Effector memory CD4-positive, alpha-beta T cell (primary cell): ENCODE results near the gene SCRT2.

Experiments used
- DNase-seq, 3 donors: peaks; one replicate each; pipeline ENCODE4 v3.0.0-alpha.2; 2020
- H3K27ac ChIP-seq: 2 replicates; pipeline ENCODE4 v1.7.0; 2013; ENCODE audit warnings: mild to moderate bottlenecking, low read length, moderate library complexity; ENCODE audit not compliant: insufficient read depth, poor library complexity, severe bottlenecking
- H3K27me3 ChIP-seq: replicated peaks from 2 replicates; pipeline ENCODE4 v1.7.0; 2013; ENCODE audit warnings: mild to moderate bottlenecking, low read length; ENCODE audit not compliant: insufficient read depth, control insufficient read depth, poor library complexity, severe bottlenecking
- H3K36me3 ChIP-seq: 2 replicates; pipeline ENCODE4 v1.7.0; 2013; ENCODE audit warnings: mild to moderate bottlenecking, low read length, moderate library complexity; ENCODE audit not compliant: control insufficient read depth, insufficient read depth
- H3K4me1 ChIP-seq: 2 replicates; pipeline ENCODE4 v1.7.0; 2013; ENCODE audit warnings: low read length, mild to moderate bottlenecking; ENCODE audit not compliant: control insufficient read depth, insufficient read depth, poor library complexity, severe bottlenecking
- H3K4me3 ChIP-seq: 2 replicates; pipeline ENCODE4 v1.7.0; 2013; ENCODE audit warnings: low read length, low read depth, mild to moderate bottlenecking; ENCODE audit not compliant: insufficient read depth, poor library complexity, severe bottlenecking
- H3K9me3 ChIP-seq: 2 replicates; pipeline ENCODE4 v1.7.0; 2013; ENCODE audit warnings: mild to moderate bottlenecking, low read length, moderate library complexity; ENCODE audit not compliant: control insufficient read depth

SCRT2 gene

DNA sequence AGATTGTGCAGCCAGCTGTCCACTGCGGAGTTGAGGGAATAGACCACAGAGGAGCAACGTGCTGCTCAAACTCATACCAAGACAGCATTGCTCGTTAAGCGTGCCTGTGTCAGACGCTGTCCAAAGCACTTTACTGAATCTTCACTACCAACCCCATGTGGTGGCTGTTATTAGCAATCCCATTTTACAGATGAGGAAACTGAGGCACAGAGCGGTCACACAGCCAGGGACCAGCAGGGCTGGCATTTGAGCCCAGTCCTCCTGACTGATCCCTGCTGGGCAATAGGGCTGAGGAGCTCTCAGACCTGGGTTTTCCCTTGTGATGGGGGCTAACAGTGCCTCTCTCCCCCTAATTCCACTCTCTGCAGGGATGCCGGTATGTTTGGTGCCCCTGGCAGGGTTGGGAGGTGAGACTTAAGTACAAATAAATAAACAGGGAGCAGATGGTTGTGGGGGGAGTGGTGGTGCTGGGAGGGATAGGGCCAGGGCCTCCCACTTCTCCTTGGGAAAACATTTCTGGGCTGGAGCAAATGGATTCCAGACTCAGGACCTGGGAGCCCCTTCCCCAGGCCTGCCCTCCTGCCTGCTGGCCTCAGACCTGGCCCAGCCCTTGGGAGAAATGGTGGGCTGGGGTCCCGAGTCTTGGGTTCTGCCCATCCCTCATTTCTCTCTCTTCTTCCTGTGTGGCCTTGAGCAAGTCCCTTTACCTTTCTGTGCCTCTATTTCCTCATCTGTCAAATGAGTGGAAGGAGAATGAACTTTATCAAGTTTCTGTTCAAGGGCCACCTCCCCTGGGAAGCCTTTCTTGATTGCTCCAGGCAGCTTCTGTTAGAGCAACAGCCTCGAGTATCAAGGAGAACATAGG, 40.3 kb downstream of the SCRT2 start:
- H3K4me1 ChIP-seq: no peaks in the 10 kb centered on the region
- H3K27me3 ChIP-seq: no peaks in the 10 kb centered on the region
- no peak overlapping the region for H3K4me3 ChIP-seq
- no peak for DNase-seq
- no peaks in the 10 kb centered on the region for H3K36me3 ChIP-seq
- no peak overlapping the region for H3K27ac ChIP-seq
- no peaks in the 10 kb centered on the region for H3K9me3 ChIP-seq

DNA sequence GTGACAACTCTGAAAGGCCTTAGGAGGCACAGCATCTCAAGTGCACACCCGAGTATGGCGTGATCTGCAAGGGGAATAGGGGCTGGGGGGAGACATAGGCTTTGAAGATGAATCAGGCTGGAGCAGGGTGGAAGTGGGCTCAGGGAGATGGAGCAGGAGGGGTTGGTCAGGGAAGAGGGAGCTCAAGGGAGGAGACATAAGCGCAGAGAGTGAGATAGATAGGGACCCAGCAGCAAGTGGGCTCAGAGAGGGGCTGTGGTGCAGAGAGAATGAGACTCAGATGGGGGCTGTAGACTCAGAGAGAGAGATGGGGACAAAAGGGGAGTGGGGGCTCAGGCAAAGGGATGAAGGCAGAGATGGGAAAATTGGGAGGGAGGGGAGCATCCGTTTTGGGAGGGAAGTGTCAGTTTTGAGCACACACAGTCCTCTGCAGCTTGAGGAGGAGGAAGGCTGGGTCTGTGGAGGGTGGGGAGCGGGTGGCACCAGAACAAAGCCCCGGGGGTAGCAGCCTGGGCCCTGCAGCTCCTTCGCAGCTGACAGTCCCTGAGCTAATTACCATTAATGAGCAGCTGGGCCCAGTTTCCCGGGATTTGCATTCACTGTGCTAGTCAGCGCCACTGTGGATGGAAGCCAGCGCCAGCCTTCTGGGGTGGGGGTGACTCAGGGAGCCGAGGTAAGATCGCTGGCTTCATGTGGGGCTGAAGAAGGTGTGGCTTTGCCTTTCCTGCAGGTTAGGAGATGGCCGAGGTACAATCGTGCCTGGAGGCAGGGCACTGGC, 41.3 kb downstream of the SCRT2 start:
- no peak for DNase-seq
- Histone ChIP-seq H3K27me3 (no peaks in the 10 kb centered on the region), H3K27ac (no peak overlapping the region)

DNA sequence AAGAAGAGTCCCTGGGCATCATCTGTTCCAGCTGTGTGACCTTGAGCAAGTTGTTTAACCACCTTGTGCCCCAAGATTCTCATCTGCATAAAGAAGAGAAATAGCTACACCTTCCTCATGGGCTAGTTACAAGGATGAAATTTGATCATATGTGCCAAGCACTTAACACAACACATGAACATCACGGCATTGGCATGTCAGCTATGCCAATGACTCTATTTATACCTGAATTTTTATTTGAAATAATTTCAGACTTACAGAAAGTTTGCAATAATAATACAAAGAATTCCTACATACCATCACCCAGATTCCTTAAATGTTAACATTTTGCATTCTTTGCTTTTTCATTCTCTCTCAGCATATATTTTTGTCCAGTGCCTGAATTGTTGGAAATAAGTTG, 44.5 kb downstream of the SCRT2 start:
- Histone ChIP-seq H3K36me3 (no peaks in the 10 kb centered on the region), H3K27ac (no peak overlapping the region), H3K4me3 (no peak overlapping the region), H3K27me3 (no peaks in the 10 kb centered on the region), H3K4me1 (no peaks in the 10 kb centered on the region), H3K9me3 (no peaks in the 10 kb centered on the region)
- no peak for DNase-seq

More for the DNA sequence above, 41.3 kb downstream of the SCRT2 start:
- no peaks in the 10 kb centered on the region for H3K9me3 ChIP-seq
- no peaks in the 10 kb centered on the region for H3K36me3 ChIP-seq
- no peak overlapping the region for H3K4me3 ChIP-seq
- no peaks in the 10 kb centered on the region for H3K4me1 ChIP-seq

DNA sequence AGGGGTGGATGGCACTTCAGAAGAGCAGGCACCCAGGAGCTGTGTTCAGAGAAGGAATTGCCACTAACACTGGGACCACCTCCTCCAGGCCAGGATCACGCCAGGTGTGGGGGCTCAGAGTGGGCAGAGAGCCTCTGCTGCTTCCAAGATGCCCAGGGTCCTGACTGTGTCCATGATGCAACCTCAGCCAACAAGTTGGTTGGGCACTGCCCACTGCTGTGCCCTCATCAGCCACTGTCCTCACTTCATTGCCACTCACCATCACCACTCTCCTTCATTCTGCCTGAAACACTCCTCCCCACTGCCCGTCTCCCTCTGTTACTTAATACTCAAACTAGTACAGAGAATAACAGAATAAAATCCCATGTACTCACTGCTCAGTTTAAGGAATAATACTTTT, 49.0 kb downstream of the SCRT2 start:
- DNase-seq: no peak
- Histone ChIP-seq H3K4me3 (no peak overlapping the region), H3K36me3 (no peaks in the 10 kb centered on the region), H3K9me3 (no peaks in the 10 kb centered on the region), H3K4me1 (no peaks in the 10 kb centered on the region), H3K27me3 (no peaks in the 10 kb centered on the region), H3K27ac (no peak overlapping the region)

DNA sequence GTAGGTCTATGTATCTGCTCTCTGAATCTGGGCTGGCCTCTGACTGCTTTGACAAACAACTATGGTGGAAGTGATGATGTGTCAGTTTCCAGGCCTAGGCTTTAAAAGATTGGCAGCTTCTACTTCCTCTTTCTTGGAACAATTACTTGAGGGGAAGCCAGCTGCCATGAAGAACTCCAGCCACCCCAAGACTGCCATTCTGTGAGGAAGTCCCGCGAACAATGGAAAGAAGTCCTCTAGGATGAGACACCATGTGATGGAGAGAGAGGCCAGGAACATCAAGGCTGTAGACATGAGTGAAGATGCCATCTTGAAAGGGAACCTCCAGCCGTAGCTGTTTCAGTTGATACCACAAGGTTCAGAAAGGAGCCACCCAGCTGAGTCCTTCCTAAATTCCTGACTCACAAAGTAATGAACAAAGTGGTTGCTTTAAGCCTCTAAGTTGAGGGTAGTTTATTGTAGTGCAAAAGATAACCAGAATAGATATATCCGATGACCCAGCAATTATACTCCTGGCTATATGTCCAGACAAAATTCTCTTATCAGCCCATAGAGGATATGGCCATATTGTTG, 50.2 kb downstream of the SCRT2 start:
- Histone ChIP-seq H3K27me3 (no peaks in the 10 kb centered on the region), H3K27ac (no peak overlapping the region), H3K36me3 (no peaks in the 10 kb centered on the region), H3K4me3 (no peak overlapping the region), H3K4me1 (no peaks in the 10 kb centered on the region), H3K9me3 (no peaks in the 10 kb centered on the region)
- no peak for DNase-seq

DNA sequence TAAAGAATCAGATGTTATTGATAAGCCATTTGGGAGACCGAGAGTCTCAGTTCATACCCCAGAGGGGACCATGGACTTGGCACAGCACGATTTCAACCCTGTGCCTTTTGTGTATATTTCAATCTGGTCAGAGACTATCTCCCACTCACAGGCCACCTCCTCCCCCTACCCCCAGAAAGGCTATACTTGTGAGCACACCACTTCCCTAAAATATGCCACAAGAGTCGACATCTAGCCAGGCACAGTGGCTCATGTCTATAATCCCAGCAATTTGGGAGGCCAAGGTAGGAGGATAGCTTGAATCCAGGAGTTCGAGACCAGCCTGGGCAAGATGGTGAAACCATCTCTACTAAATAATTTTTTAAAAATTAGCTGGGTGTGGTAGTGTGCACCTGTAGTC, 51.9 kb downstream of the SCRT2 start:
- Histone ChIP-seq H3K27ac (no peak overlapping the region), H3K4me1 (no peaks in the 10 kb centered on the region), H3K27me3 (no peaks in the 10 kb centered on the region), H3K4me3 (no peak overlapping the region), H3K36me3 (no peaks in the 10 kb centered on the region), H3K9me3 (no peaks in the 10 kb centered on the region)
- no peak for DNase-seq

DNA sequence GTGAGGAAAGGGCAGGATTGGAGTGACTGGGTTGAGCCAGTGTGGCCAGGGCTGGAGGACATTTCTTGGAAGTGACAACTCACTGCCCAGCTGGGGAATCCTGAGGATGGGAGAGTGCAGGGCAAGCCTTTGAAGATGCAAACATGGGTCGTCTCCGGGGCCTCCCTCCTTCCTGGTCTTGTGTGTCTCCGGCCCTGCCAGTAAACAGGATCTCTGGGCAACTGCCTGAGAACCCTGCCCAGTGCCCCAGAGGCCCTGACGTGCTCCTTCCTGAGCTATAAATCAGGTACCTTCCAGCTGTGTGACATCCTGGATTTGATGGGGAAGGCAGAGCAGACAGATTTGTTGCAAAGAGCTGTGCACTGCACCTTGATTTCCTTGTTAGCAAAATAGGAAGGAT, 52.6 kb downstream of the SCRT2 start:
- DNase-seq: no peak
- Histone ChIP-seq H3K9me3 (no peaks in the 10 kb centered on the region), H3K27me3 (no peaks in the 10 kb centered on the region), H3K4me1 (no peaks in the 10 kb centered on the region), H3K36me3 (no peaks in the 10 kb centered on the region), H3K4me3 (no peak overlapping the region), H3K27ac (no peak overlapping the region)

DNA sequence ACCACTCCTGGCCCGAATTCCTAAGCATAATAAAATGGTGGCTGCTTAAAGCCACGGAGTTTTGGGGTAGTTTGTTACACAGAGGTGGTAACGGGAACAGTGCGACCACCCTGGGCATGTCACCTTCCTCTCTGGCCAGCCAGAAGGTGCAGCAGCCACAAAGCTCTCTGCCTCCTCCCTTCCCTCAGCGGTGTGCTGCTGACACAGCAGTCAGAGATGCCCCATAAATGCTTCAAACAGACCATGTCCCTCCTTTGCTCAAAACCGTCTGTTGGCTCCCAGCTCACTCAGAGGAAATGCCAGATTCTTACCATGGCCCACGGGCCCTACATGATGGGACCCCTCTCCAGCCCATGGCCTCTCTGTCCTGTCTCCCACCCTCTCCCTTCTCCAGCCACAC, 53.4 kb downstream of the SCRT2 start:
- Histone ChIP-seq H3K27ac (no peak overlapping the region), H3K36me3 (no peaks in the 10 kb centered on the region), H3K4me1 (no peaks in the 10 kb centered on the region), H3K27me3 (no peaks in the 10 kb centered on the region), H3K4me3 (no peak overlapping the region), H3K9me3 (no peaks in the 10 kb centered on the region)
- no peak for DNase-seq

DNA sequence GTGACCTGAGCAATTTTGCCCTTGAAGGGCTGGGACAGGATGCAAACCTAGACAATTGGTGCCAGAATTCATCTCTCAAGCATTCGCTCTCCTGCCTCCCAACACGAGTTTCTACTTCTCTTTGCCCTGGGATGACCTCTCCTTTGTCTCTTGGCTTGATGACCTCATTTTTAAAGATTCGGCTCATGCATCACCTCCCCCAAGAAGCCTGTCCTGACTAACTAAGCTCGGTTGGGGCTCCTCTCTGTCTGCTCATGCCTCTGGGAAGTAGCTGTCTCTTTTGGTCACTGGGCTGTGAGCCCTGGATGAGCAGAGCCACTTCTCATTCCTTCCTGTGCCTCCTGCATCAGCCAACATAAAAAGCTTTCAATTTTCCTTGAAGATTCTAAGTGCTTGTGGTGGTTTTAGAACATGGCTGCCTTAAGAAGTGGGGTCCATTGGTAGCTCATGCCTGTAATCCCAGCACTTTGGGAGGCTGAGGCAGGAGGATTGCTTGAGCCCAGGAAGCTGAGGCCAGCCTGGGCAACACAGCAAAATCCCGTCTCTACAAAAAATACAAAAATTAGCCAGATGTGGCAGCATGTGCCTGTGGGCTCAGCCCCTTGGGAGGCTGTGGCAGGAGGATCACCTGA, 54.4 kb downstream of the SCRT2 start:
- Histone ChIP-seq H3K27me3 (no peaks in the 10 kb centered on the region), H3K27ac (no peak overlapping the region), H3K36me3 (no peaks in the 10 kb centered on the region), H3K4me3 (no peak overlapping the region), H3K4me1 (no peaks in the 10 kb centered on the region), H3K9me3 (no peaks in the 10 kb centered on the region)
- DNase-seq: no peak
